MCF 10A (cell line): ENCODE data around the gene STN1. TPM values are rescaled to one million over a fixed set of nuclear protein-coding genes. Genes with fewer than 3 reads are reported as not detected.
A peak's percentile ranks its signal among the peaks of the same experiment; 100 is the strongest.

Experiments
- BruUV-seq: library from RNA; stranded (reverse); fragments of 400-500 nt; replicated peaks from 2 replicates; lab custom pipeline; 2021; lab: Mats Ljungman, UMichigan
- CTCF ChIA-PET: fragments of 300-600 bp; sonication (Branson Sonifier 250); formaldehyde crosslinking; extraction: SDS; loops from one replicate; lab custom pipeline; 2021; ENCODE audit warnings: antibody characterized with exemption, inconsistent platforms; lab: Yijun Ruan, JAX
- POLR2A ChIA-PET: fragments of 300-600, 350-650 bp; sonication (Branson Sonifier 250); formaldehyde crosslinking; extraction: SDS; loops from one replicate; lab custom pipeline; 2020; ENCODE audit warnings: antibody characterized with exemption, inconsistent platforms; lab: Yijun Ruan, JAX
- DNase-seq: peaks from one replicate; pipeline ENCODE4 v3.0.0-alpha.2; 2018; ENCODE audit not compliant: unreplicated experiment
- H3K27ac Mint-ChIP-seq: one replicate; pipeline ENCODE4 v1.8.0; 2022; ENCODE audit warnings: mild to moderate bottlenecking, low read depth, mixed read lengths; ENCODE audit not compliant: unreplicated experiment
- H3K27me3 Mint-ChIP-seq: one replicate; pipeline ENCODE4 v1.8.0; 2022; ENCODE audit warnings: mixed read lengths; ENCODE audit not compliant: insufficient read depth, unreplicated experiment
- H3K36me3 Mint-ChIP-seq: one replicate; pipeline ENCODE4 v1.8.0; 2022; ENCODE audit warnings: mild to moderate bottlenecking, moderate library complexity, mixed read lengths; ENCODE audit not compliant: insufficient read depth, unreplicated experiment
- H3K4me1 Mint-ChIP-seq: one replicate; pipeline ENCODE4 v1.8.0; 2022; ENCODE audit warnings: mixed read lengths; ENCODE audit not compliant: insufficient read depth, unreplicated experiment
- H3K4me3 Mint-ChIP-seq: one replicate; pipeline ENCODE4 v1.8.0; 2022; ENCODE audit warnings: mild to moderate bottlenecking, moderate library complexity, mixed read lengths; ENCODE audit not compliant: unreplicated experiment
- H3K9me3 Mint-ChIP-seq: one replicate; pipeline ENCODE4 v1.8.0; 2022; ENCODE audit warnings: mixed read lengths; ENCODE audit not compliant: unreplicated experiment
- intact Hi-C: fragments of 100-400 bp; cut with micrococcal nuclease; formaldehyde crosslinking; loops from 2 replicates; pipeline ENCODE4 v1.14.1; 2022
- total RNA-seq: library from RNA; stranded (reverse); gene quantifications from 2 replicates; pipeline ENCODE4 v1.2.3, GENCODE V29; 2022
- TF ChIP-seq, protein P1 (sequence below): fragments of 200-600 bp; IDR thresholded peaks from one replicate; pipeline ENCODE4 v1.8.0; 2022; ENCODE audit warnings: antibody characterized with exemption, mild to moderate bottlenecking; ENCODE audit not compliant: unreplicated experiment

Gene STN1
- total RNA-seq, 1 experiment from 2014 or later, result 46.7 TPM

DNA sequence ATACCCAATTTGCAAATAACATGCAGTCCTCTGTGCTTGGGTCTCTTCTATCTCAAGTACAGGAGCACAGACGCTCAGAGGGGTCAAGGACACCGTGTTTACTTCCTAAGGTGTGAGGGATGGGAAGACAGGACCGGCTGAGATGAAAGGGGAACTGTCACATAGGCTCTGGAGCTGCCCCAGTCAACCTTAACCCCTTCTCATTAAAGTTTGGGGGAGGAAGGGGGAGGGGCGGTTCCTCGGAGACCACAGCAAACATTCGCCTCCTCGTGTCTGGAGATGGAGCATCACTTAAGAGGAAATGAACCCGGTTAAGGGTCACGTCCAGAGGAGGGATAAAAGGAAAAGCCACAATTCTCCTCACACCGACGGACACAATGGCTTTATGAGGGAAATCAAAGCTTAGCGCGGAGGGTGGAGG, 63.7 kb downstream of the STN1 start:
- peaks cover 32% of the 10 kb centered on the region for H3K4me1 Mint-ChIP-seq
- no TSS peak for BruUV-seq
- TF ChIP-seq, protein P1, sequence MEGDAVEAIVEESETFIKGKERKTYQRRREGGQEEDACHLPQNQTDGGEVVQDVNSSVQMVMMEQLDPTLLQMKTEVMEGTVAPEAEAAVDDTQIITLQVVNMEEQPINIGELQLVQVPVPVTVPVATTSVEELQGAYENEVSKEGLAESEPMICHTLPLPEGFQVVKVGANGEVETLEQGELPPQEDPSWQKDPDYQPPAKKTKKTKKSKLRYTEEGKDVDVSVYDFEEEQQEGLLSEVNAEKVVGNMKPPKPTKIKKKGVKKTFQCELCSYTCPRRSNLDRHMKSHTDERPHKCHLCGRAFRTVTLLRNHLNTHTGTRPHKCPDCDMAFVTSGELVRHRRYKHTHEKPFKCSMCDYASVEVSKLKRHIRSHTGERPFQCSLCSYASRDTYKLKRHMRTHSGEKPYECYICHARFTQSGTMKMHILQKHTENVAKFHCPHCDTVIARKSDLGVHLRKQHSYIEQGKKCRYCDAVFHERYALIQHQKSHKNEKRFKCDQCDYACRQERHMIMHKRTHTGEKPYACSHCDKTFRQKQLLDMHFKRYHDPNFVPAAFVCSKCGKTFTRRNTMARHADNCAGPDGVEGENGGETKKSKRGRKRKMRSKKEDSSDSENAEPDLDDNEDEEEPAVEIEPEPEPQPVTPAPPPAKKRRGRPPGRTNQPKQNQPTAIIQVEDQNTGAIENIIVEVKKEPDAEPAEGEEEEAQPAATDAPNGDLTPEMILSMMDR, result no peak
- peak overlapping the region; percentile 74 for H3K4me3 Mint-ChIP-seq
- H3K27ac Mint-ChIP-seq, result no peak overlapping the region
- ChIA-PET POLR2A (interaction anchor here (0.7 to 8.4 kb wide), 18 partner anchors 17 to 458 kb away, joined by 3 to 85 read pairs (median 4); partner anchors contain the start of genes ATP5MK and PDCD11), CTCF (interaction anchor here (0.7 to 6.7 kb wide), 20 partner anchors 8 to 155 kb away, joined by 3 to 95 read pairs (median 4); no protein-coding TSS in a partner anchor)
- DNase-seq, result no peak
- intact Hi-C loops, result loop anchor here (10.0 kb wide), 2 partner anchors 69 to 259 kb away; no protein-coding TSS in a partner anchor
- no peaks in the 10 kb centered on the region for H3K9me3 Mint-ChIP-seq
- no peaks in the 10 kb centered on the region for H3K27me3 Mint-ChIP-seq
- no peaks in the 10 kb centered on the region for H3K36me3 Mint-ChIP-seq

DNA sequence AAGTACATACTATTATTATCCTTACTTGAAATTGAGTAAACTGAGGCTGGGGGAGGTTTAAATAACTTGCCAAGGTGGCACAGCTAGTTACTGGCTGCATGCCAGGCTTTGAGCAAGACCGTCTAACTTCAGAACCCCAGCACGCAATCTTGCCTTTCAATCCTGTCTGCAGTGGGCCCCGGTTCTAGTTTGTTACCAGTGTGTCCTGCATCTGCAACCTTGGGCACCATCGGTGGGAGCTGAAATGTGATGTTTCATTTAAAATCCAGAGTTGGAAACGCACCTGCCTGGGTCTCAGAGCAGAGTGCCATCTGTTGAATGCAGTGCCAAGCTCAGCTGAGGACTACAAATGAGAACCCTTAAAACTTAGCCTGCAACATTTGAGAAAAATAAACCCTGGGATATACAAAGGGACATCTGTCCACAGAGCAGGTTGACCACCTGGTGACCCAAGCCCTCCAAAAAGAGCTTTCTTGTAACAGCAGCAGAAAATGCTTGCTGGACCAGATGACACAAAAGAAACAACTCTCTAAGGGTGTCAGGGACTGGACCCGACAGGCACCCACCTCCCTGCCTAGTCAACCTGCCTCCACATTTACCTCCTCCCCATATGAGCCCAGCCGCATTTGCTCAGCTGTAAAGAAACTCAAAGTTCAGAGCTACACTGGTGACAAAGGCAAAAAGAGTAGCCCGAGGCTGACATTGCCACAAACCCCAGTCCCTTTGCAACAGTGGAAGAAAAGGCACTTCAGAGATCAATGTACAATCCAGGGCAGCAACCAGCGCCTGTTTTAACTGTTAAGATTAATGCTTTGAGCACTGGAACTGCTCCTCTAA, 64.3 kb downstream of the STN1 start:
- Mint-ChIP-seq H3K4me1 (peaks cover 31% of the 10 kb centered on the region), H3K4me3 (peak overlapping the region; percentile 74), H3K9me3 (no peaks in the 10 kb centered on the region), H3K27ac (no peak overlapping the region), H3K27me3 (no peaks in the 10 kb centered on the region), H3K36me3 (peaks cover 2% of the 10 kb centered on the region)
- ChIA-PET CTCF (interaction anchor here (0.6 to 6.7 kb wide), 16 partner anchors 10 to 167 kb away, joined by 3 to 95 read pairs (median 6); no protein-coding TSS in a partner anchor), POLR2A (interaction anchor here (0.6 to 8.4 kb wide), 16 partner anchors 18 to 457 kb away, joined by 3 to 85 read pairs (median 4); partner anchors contain the start of genes ATP5MK and PDCD11)
- BruUV-seq, result TSS peak; percentile 10
- TF ChIP-seq, protein P1, result no peak
- DNase-seq, result no peak
- intact Hi-C loops, result loop anchor here (10.0 kb wide), 2 partner anchors 69 to 259 kb away; no protein-coding TSS in a partner anchor

DNA sequence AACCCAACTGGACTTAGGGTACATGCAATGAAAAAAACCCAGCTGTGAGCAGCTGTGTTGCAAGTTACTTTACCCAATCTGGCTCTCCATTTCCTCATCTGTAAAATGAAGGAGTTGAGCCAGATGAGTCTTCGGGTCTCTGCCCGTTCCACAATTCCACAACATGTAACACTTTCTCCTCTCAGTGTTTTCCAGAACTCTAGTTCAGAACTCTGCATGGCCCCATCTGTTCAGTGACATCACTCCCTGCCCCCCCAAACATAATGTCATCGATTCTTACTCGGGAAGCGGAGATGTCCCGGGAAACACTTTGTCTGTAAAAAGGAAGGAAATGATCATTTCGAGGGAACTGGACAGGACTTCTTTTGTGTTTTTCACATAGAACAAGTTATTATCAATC, 65.1 kb downstream of the STN1 start:
- no peaks in the 10 kb centered on the region for H3K27me3 Mint-ChIP-seq

More for the DNA sequence above, 65.1 kb downstream of the STN1 start:
- Mint-ChIP-seq H3K4me3 (no peak overlapping the region), H3K9me3 (no peaks in the 10 kb centered on the region), H3K27ac (no peak overlapping the region), H3K36me3 (peaks cover 7% of the 10 kb centered on the region), H3K4me1 (peaks cover 31% of the 10 kb centered on the region)
- CTCF ChIA-PET, result interaction anchor here (0.6 to 6.7 kb wide), 11 partner anchors 10 to 166 kb away, joined by 3 to 95 read pairs (median 6); no protein-coding TSS in a partner anchor
- DNase-seq, result no peak
- no TSS peak for BruUV-seq
- POLR2A ChIA-PET, result interaction anchor here (0.6 to 8.4 kb wide), 10 partner anchors 17 to 174 kb away, joined by 3 to 85 read pairs (median 4); no protein-coding TSS in a partner anchor
- intact Hi-C loops, result loop anchor here (10.0 kb wide), 2 partner anchors 68 to 258 kb away; no protein-coding TSS in a partner anchor
- TF ChIP-seq, protein P1, result no peak
